Measurements from ENCODE around the gene SCAANT1. TPM values are rescaled to one million over a fixed set of nuclear protein-coding genes. Genes with fewer than 3 reads are reported as not detected.

SCAANT1 gene
- total RNA-seq, 5 donors from 2014 or later (not counting 1 experiment from before 2014, with no cell fraction given) = 5.7 TPM; not detected in 4

GRCh38 chr3:63863150-63864007 is 48.8 kb downstream of the SCAANT1 start, which contains the start of the genes ATXN7 and THOC7:
ATXN7 (plus strand) TSS chr3:63863867; CDS start chr3:63912599, 48,732 bp downstream.
THOC7 (minus strand) TSS chr3:63863805; CDS start chr3:63863790, 15 bp downstream.
- WGBS (ENCODE audit: insufficient coverage) = under 1% methylated on average over 95 of the region's 98 CpGs
- ATAC-seq (replicated peaks in 1 of 4) = peak; percentile 84 to 89 (median 86)
- ChIA-PET CTCF (no interaction called here), POLR2A (interaction anchor here in 1 of 2 donors (0.6 kb wide), 2 partner anchors 36 to 115 kb away, joined by 3 to 22 read pairs; no protein-coding TSS in a partner anchor)
- Histone ChIP-seq H3K4me1 (ENCODE audit: control insufficient read depth in 1 of 2, extremely low read depth in 1 of 2, insufficient read depth in 2 of 2, low read length in 2 of 2) (peaks cover 9 to 14% of the 10 kb centered on the region in 2 experiments), H3K27ac (ENCODE audit: low read length) (peak within 1 kb of the TSS; percentile 68), H3K9me3 (no peaks in the 10 kb centered on the region), H3K36me3 (ENCODE audit: control insufficient read depth in 2 of 2, extremely low read depth in 1 of 2, insufficient read depth in 1 of 2, low read length in 1 of 2) (no peaks in the 10 kb centered on the region), H3K27me3 (replicated peaks in 1 of 2; ENCODE audit: control insufficient read depth in 2 of 2, extremely low read depth in 1 of 2, insufficient read depth in 2 of 2, low read length in 1 of 2) (no peaks in the 10 kb centered on the region), H3K4me3 (ENCODE audit: control insufficient read depth in 1 of 2, extremely low read depth in 1 of 2, low read length in 1 of 2) (peak within 1 kb of the TSS; percentile 91 to 93)
- H3K9me3 Mint-ChIP-seq = no peaks in the 10 kb centered on the region
- DNase-seq = peak; percentile 42 to 86 (median 64)
- peak within 1 kb of the TSS; percentile 88 to 93 for H3K27ac Mint-ChIP-seq
- H3K27me3 Mint-ChIP-seq = no peaks in the 10 kb centered on the region
- peaks cover 9% of the 10 kb centered on the region for H3K36me3 Mint-ChIP-seq
- peaks cover 70 to 74% (median 72%) of the 10 kb centered on the region in 3 donors for H3K4me1 Mint-ChIP-seq
- H3K4me3 Mint-ChIP-seq = peak within 1 kb of the TSS; percentile 85 to 91 (median 90)

- Mint-ChIP-seq H3K4me3 (peak overlapping the region; percentile 80 to 89 (median 85)), H3K36me3 (peaks cover 9% of the 10 kb centered on the region), H3K4me1 (peaks cover 69 to 74% (median 69%) of the 10 kb centered on the region in 3 donors), H3K9me3 (no peaks in the 10 kb centered on the region), H3K27ac (peak overlapping the region; percentile 69 to 83), H3K27me3 (no peaks in the 10 kb centered on the region)
- Histone ChIP-seq H3K27ac (ENCODE audit: low read length) (peak overlapping the region; percentile 68), H3K9me3 (no peaks in the 10 kb centered on the region), H3K27me3 (replicated peaks in 1 of 2; ENCODE audit: control insufficient read depth in 2 of 2, extremely low read depth in 1 of 2, insufficient read depth in 2 of 2, low read length in 1 of 2) (no peaks in the 10 kb centered on the region), H3K4me3 (ENCODE audit: control insufficient read depth in 1 of 2, extremely low read depth in 1 of 2, low read length in 1 of 2) (peak overlapping the region; percentile 64 to 93), H3K36me3 (ENCODE audit: control insufficient read depth in 2 of 2, extremely low read depth in 1 of 2, insufficient read depth in 1 of 2, low read length in 1 of 2) (no peaks in the 10 kb centered on the region), H3K4me1 (ENCODE audit: control insufficient read depth in 1 of 2, extremely low read depth in 1 of 2, insufficient read depth in 2 of 2, low read length in 2 of 2) (peaks cover 9 to 14% of the 10 kb centered on the region in 2 experiments)
- ChIA-PET POLR2A (interaction anchor here in 1 of 2 donors (0.6 kb wide), 1 partner anchor 116 kb away, joined by 22 read pairs; no protein-coding TSS in a partner anchor), CTCF (no interaction called here)
- ATAC-seq (replicated peaks in 1 of 4) (no peak), DNase-seq (peak in 1 of 35 experiments; percentile 31)
- WGBS (ENCODE audit: insufficient coverage) = 35% methylated on average over 5 of the region's 5 CpGs
Measured at GRCh38 chr3:63862804-63863149, 49.4 kb downstream of the SCAANT1 start.

Other genes starting within 250 kb of the SCAANT1 start
- gene C3orf49, start 93.1 kb downstream of the SCAANT1 start, total RNA-seq = not detected
- gene THOC7, start 48.6 kb downstream of the SCAANT1 start, total RNA-seq = 10 to 100 TPM; 30.9 to 36.9 (median 33.1) TPM
- gene ATXN7, start 48.5 kb downstream of the SCAANT1 start, total RNA-seq = 100 to 1,000 TPM; 110 to 231 (median 123) TPM
- 10 to 100 TPM; 60.2 to 95.4 (median 73.2) TPM for gene PSMD6, start 111.1 kb upstream of the SCAANT1 start, total RNA-seq